OCI-LY1 (cell line): Measurements from ENCODE around the gene NYAP1.
"Not testable (repeated sequence)": the region's sequence is repeated elsewhere in the genome, so short reads cannot be mapped to it uniquely, and the experiment has no call there.

Source experiments
- H2AFZ ChIP-seq: fragments of 200-600 bp; sonication (generic), shearing (Covaris generic); 2 replicates; pipeline ENCODE4 v1.6.0; 2014; ENCODE audit warnings: antibody characterized with exemption, mild to moderate bottlenecking, low read length
- H3F3A ChIP-seq: fragments of 200-600 bp; sonication (generic), shearing (Covaris generic); 2 replicates; pipeline ENCODE4 v1.6.0; 2014; ENCODE audit warnings: mild to moderate bottlenecking, antibody characterized with exemption, low read length, moderate library complexity; ENCODE audit not compliant: insufficient read depth
- H3K27ac ChIP-seq: fragments of 200-600 bp; sonication (generic); 2 replicates; pipeline ENCODE4 v1.5.1; 2014; ENCODE audit warnings: low read length, mixed run types, mild to moderate bottlenecking, low read depth; ENCODE audit not compliant: poor library complexity, severe bottlenecking
- H3K27me3 ChIP-seq: fragments of 200-600 bp; sonication (generic); 2 replicates; pipeline ENCODE4 v1.6.0; 2014; ENCODE audit warnings: antibody characterized with exemption, mild to moderate bottlenecking, low read length, moderate library complexity; ENCODE audit not compliant: insufficient read depth
- H3K36me3 ChIP-seq: fragments of 200-600 bp; sonication (generic); 2 replicates; pipeline ENCODE4 v1.6.1; 2014; ENCODE audit warnings: mild to moderate bottlenecking, antibody characterized with exemption, low read length, moderate library complexity, mixed read lengths; ENCODE audit not compliant: insufficient read depth
- H3K4me1 ChIP-seq: fragments of 200-600 bp; sonication (generic); 2 replicates; pipeline ENCODE4 v1.5.1; 2014; ENCODE audit warnings: mild to moderate bottlenecking, low read length, moderate library complexity; ENCODE audit not compliant: insufficient read depth, severe bottlenecking
- H3K4me2 ChIP-seq: fragments of 200-600 bp; sonication (generic), shearing (Covaris generic); 2 replicates; pipeline ENCODE4 v1.6.1; 2014; ENCODE audit warnings: low read length
- H3K4me3 ChIP-seq: fragments of 200-600 bp; sonication (generic); 2 replicates; pipeline ENCODE4 v1.5.1; 2014; ENCODE audit warnings: low read length, low read depth, mild to moderate bottlenecking, mixed read lengths; ENCODE audit not compliant: poor library complexity, severe bottlenecking
- H3K79me2 ChIP-seq: fragments of 200-600 bp; shearing (Covaris generic); 2 replicates; pipeline ENCODE4 v1.6.1; 2016; ENCODE audit warnings: mixed run types, low read length, mixed read lengths; ENCODE audit not compliant: insufficient read depth
- H3K9ac ChIP-seq: fragments of 200-600 bp; sonication (generic), shearing (Covaris generic); 2 replicates; pipeline ENCODE4 v1.6.1; 2014; ENCODE audit warnings: mild to moderate bottlenecking, low read length, mixed read lengths
- H3K9me2 ChIP-seq: fragments of 200-600 bp; sonication (generic), shearing (Covaris generic); 2 replicates; pipeline ENCODE4 v1.6.1; 2014; ENCODE audit warnings: low read depth, mild to moderate bottlenecking, low read length, mixed read lengths
- H3K9me3 ChIP-seq: fragments of 200-600 bp; shearing (Covaris generic); 2 replicates; pipeline ENCODE4 v1.6.1; 2014; ENCODE audit warnings: low read length, mixed read lengths
- H4K20me1 ChIP-seq: fragments of 200-600 bp; sonication (generic), shearing (Covaris generic); 2 replicates; pipeline ENCODE4 v1.6.0; 2016; ENCODE audit warnings: mild to moderate bottlenecking, low read length; ENCODE audit not compliant: insufficient read depth
- EZH2 ChIP-seq: fragments of 200-600 bp; sonication (generic), shearing (Covaris generic); IDR thresholded peaks from 2 replicates; pipeline ENCODE4 v1.8.0; 2017; ENCODE audit warnings: borderline replicate concordance, mixed run types, mild to moderate bottlenecking, antibody characterized with exemption, low read length, moderate library complexity, mixed read lengths
- TF ChIP-seq, protein P1 (sequence below): fragments of 200-600 bp; sonication (generic), shearing (Covaris generic); IDR thresholded peaks from 2 replicates; pipeline ENCODE4 v1.5.1; 2017; ENCODE audit warnings: mild to moderate bottlenecking, antibody characterized with exemption, low read length, moderate library complexity, mixed read lengths

Gene NYAP1

DNA sequence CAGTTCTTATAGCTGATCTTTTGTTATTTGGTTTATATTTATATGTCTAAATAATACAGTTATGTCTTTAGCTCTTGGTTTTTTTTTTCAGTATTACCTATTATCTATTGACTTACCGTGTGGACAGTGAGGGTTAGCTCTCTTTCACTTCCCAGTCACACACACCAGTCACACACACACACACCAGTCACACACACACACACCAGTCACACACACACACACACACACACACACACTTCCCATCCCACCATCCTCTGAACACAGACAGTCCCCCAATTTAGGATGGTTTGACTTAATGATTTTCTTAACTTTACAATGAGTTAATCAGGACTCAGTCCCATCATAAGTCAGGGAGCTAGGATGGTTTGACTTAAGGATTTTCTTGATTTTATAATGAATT is 36.4 kb downstream of the NYAP1 start:
- no peak overlapping the region for H3K4me3 ChIP-seq
- no peaks in the 10 kb centered on the region for H4K20me1 ChIP-seq
- H3K36me3 ChIP-seq: no peaks in the 10 kb centered on the region
- no peak for TF ChIP-seq EZH2
- TF ChIP-seq, protein P1, sequence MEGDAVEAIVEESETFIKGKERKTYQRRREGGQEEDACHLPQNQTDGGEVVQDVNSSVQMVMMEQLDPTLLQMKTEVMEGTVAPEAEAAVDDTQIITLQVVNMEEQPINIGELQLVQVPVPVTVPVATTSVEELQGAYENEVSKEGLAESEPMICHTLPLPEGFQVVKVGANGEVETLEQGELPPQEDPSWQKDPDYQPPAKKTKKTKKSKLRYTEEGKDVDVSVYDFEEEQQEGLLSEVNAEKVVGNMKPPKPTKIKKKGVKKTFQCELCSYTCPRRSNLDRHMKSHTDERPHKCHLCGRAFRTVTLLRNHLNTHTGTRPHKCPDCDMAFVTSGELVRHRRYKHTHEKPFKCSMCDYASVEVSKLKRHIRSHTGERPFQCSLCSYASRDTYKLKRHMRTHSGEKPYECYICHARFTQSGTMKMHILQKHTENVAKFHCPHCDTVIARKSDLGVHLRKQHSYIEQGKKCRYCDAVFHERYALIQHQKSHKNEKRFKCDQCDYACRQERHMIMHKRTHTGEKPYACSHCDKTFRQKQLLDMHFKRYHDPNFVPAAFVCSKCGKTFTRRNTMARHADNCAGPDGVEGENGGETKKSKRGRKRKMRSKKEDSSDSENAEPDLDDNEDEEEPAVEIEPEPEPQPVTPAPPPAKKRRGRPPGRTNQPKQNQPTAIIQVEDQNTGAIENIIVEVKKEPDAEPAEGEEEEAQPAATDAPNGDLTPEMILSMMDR: no peak
- H3K4me2 ChIP-seq: no peak overlapping the region
- no peak overlapping the region for H2AFZ ChIP-seq
- H3K9ac ChIP-seq: no peak overlapping the region
- no peaks in the 10 kb centered on the region for H3K27me3 ChIP-seq
- H3K79me2 ChIP-seq: no peaks in the 10 kb centered on the region
- H3K9me2 ChIP-seq: no peaks in the 10 kb centered on the region
- H3K9me3 ChIP-seq: no peaks in the 10 kb centered on the region
- H3K27ac ChIP-seq: no peak overlapping the region
- no peaks in the 10 kb centered on the region for H3F3A ChIP-seq
- H3K4me1 ChIP-seq: peaks cover 7% of the 10 kb centered on the region

DNA sequence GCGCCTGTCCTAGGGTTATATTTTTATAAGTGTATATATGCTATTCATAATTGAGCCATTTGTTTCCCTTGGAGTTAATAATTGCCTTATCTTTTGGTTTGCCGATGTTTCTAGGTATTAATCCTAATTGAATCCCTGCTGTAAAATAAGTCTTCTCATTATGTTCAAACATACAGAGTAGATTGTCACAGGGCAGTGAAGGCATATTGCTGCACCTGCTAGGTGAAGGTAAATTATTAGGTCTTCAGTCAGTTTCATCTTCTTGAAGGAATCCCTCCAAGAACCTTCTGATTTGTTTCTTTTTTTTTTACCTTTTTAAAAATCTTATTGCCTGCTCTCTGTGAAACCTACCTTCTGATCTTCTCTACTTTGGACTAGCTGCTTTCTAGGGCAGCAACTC is 37.3 kb downstream of the NYAP1 start:
- Histone ChIP-seq H3K4me1 (peaks cover 6% of the 10 kb centered on the region), H3K4me3 (no peak overlapping the region), H3F3A (no peaks in the 10 kb centered on the region), H2AFZ (no peak overlapping the region), H3K27ac (no peak overlapping the region), H3K4me2 (no peak overlapping the region), H3K27me3 (no peaks in the 10 kb centered on the region), H4K20me1 (no peaks in the 10 kb centered on the region), H3K9me2 (no peaks in the 10 kb centered on the region), H3K9me3 (no peaks in the 10 kb centered on the region), H3K79me2 (no peaks in the 10 kb centered on the region), H3K9ac (no peak overlapping the region), H3K36me3 (no peaks in the 10 kb centered on the region)
- TF ChIP-seq, protein P1: no peak
- TF ChIP-seq EZH2: no peak

DNA sequence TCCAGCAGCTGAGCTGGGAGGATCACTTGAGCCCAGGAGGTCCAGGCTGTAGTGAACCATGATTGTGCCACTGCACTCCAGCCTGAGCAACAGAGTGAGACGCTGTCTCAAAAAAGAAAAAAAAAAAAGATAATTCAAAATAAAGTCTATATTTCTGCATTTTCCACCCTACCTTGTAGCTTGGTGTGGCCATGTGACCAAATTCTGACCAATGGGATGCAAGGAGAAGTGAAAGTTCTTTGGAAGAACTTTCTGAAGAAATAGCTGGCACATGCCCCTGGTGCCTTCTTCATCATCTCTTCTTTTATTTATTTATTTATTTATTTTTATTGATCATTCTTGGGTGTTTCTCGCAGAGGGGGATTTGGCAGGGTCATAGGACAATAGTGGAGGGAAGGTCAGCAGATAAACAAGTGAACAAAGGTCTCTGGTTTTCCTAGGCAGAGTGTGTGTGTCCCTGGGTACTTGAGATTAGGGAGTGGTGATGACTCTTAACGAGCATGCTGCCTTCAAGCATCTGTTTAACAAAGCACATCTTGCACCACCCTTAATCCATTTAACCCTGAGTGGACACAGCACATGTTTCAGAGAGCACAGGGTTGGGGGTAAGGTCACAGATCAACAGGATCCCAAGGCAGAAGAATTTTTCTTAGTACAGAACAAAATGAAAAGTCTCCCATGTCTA is 38.3 kb downstream of the NYAP1 start:
- not testable (repeated sequence) for H3F3A ChIP-seq, H3K4me3 ChIP-seq, H3K27me3 ChIP-seq, H3K36me3 ChIP-seq, H3K9me3 ChIP-seq, H2AFZ ChIP-seq, H3K9me2 ChIP-seq, H3K27ac ChIP-seq, H3K4me2 ChIP-seq, H4K20me1 ChIP-seq, H3K9ac ChIP-seq, H3K4me1 ChIP-seq, H3K79me2 ChIP-seq

DNA sequence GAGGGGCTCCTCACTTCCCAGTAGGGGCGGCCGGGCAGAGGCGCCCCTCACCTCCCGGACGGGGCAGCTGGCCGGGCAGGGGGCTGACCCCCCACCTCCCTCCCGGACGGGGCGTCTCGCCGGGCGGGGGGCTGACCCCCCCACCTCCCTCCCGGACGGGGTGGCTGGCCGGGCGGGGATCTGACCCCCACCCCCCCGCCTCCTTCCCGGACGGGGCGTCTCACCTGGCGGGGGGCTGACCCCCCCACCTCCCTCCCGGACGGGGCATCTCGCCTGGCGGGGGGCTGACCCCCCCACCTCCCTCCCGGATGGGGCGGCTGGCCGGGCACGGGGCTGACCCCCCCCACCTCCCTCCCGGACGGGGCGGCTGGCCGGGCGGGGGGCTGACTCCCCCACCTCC is 39.5 kb downstream of the NYAP1 start:
- H4K20me1 ChIP-seq, H3K9me2 ChIP-seq, H3K27me3 ChIP-seq: not testable (repeated sequence)

DNA sequence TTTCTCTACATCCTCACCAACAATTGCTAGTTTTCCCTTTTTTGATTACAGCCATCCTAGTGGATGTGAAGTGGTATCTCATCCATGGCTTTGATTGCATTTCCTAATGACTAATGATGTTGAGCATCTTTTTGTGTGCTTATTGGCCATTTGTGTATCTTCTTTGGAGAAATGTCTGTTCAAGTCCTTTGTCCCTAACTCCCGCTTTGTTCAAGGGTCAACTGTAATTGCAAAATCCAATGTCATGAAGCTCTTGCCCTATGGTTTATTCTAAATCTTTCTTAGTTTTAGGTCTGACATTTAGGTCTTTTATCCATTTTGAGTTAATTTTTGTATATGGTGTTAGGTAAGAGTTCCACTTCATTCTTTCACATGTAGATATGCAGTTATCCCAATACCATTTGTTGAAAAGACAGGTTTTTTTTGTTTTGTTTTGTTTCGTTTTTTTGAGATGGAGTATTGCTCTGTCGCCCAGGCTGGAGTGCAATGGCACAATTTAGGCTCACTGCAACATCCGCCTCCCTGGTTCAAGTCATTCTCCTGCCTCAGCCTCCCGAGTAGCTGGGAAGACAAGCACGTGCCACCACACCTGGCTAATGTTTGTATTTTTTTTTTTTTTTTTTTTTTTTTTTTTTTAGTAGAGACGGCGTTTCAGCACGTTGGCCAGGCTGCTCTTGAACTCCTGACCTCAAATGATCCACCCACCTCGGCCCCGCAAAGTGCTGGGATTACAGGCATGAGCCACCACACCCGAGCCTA is 44.6 kb downstream of the NYAP1 start:
- not testable (repeated sequence) for H2AFZ ChIP-seq, H3K9ac ChIP-seq, H3K4me3 ChIP-seq, H3K4me2 ChIP-seq, H3K36me3 ChIP-seq, H3K9me2 ChIP-seq, H3K9me3 ChIP-seq, H3K4me1 ChIP-seq, H4K20me1 ChIP-seq, H3F3A ChIP-seq, H3K27ac ChIP-seq, H3K79me2 ChIP-seq
- H3K27me3 ChIP-seq: peaks cover 19% of the 10 kb centered on the region; the same call in 1 of the 2 replicates

More for the DNA sequence above, 39.5 kb downstream of the NYAP1 start:
- H3K36me3 ChIP-seq, H3K9me3 ChIP-seq, H3K4me3 ChIP-seq, H3K4me2 ChIP-seq, H3K79me2 ChIP-seq, H2AFZ ChIP-seq, H3K4me1 ChIP-seq, H3K9ac ChIP-seq, H3F3A ChIP-seq, H3K27ac ChIP-seq: not testable (repeated sequence)
